H1 (cell line): ENCODE data around the gene NFAT5. TPM values are rescaled to one million over a fixed set of nuclear protein-coding genes. Genes with fewer than 3 reads are reported as not detected.

Source experiments
- PHF8 ChIP-seq: fragments of 200-600 bp; sonication (generic); conservative IDR thresholded peaks from 2 replicates; pipeline ENCODE4 v1.7.1; 2012; ENCODE audit warnings: low read depth, mild to moderate bottlenecking, inconsistent platforms, low read length, moderate library complexity
- RFX5 ChIP-seq: IDR thresholded peaks from 2 replicates; pipeline ENCODE4 v1.6.1; 2011; ENCODE audit warnings: low read depth, low read length, improper control_type of control experiment, borderline replicate concordance
- polyA plus RNA-seq, 7 experiments: library from polyadenylated mRNA; depleted of rRNA in 3 of 7; stranded (reverse) in 5 of 7; unstranded in 2 of 7; fragments of >200 nt in 5 of 7; fragments of 200-250 nt in 2 of 7; gene quantifications; 1 replicate in 5 of 7; 2 replicates in 1 of 7; 4 replicates in 1 of 7; pipeline versions ENCODE4 v1.2.1 to v1.2.3, GENCODE V29; 2011 to 2013; ENCODE audit warnings: missing spikeins in 2 of 7, mixed read lengths in 2 of 7
- total RNA-seq: library from RNA; stranded (reverse); fragmentation: NEBNext Ultra II Directional; extraction: Animal tissue kit (Norgen Biotek cat#: 25700); gene quantifications from 2 replicates; pipeline ENCODE4 v1.2.1, GENCODE V29; 2021
- TF ChIP-seq, protein P1 (sequence below): IDR thresholded peaks from 2 replicates; pipeline ENCODE4 v1.6.1; 2012; ENCODE audit warnings: low read length, inconsistent platforms

Gene NFAT5
- total and polyA plus RNA-seq, 2 of the 8 experiments (the other 6 are each of a cell fraction or from before 2014, with no cell fraction given), result 8.9 to 29.0 TPM

DNA sequence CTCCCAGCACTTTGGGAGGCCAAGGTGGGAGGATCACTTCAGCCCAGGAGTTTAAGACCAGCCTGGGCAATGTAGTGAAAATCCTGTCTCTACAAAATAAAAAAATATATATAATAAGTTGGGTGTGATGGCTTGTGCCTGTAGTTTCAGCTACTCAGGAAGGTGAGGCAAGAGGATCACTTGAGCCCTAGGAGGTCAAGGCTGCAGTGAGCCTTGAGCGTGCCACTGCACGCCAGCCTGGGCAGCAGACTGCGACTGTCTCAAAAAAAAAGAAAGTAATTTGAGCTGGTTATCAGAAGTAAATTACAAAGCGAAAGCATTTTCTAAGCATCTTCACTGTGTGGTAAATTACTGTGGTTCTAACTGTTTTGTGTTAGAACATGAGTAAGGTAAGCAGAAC is 94.4 kb downstream of the NFAT5 start (continued):
- TF ChIP-seq, protein P1, sequence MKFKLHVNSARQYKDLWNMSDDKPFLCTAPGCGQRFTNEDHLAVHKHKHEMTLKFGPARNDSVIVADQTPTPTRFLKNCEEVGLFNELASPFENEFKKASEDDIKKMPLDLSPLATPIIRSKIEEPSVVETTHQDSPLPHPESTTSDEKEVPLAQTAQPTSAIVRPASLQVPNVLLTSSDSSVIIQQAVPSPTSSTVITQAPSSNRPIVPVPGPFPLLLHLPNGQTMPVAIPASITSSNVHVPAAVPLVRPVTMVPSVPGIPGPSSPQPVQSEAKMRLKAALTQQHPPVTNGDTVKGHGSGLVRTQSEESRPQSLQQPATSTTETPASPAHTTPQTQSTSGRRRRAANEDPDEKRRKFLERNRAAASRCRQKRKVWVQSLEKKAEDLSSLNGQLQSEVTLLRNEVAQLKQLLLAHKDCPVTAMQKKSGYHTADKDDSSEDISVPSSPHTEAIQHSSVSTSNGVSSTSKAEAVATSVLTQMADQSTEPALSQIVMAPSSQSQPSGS, result no peak
- no peak for TF ChIP-seq PHF8
- TF ChIP-seq RFX5, result no peak
